Adipocyte (in vitro differentiated cells): ENCODE measurements around the gene UNC93B1.
A peak's percentile ranks its signal among the peaks of the same experiment; 100 is the strongest.
"Not testable (repeated sequence)": the region's sequence is repeated elsewhere in the genome, so short reads cannot be mapped to it uniquely, and the experiment has no call there.

Experiments used
- DNase-seq: peaks from one replicate; pipeline ENCODE4 v3.0.0-alpha.2; 2015; ENCODE audit warnings: low read depth
- H3K27me3 ChIP-seq: replicated peaks from 2 replicates; pipeline ENCODE4 v1.7.0; 2013; ENCODE audit warnings: mild to moderate bottlenecking, low read length, moderate library complexity; ENCODE audit not compliant: control insufficient read depth, insufficient read depth
- H3K36me3 ChIP-seq: 2 replicates; pipeline ENCODE4 v1.7.0; 2013; ENCODE audit warnings: low read length, mild to moderate bottlenecking, moderate library complexity; ENCODE audit not compliant: control insufficient read depth, insufficient read depth, severe bottlenecking
- H3K4me1 ChIP-seq: 2 replicates; pipeline ENCODE4 v1.7.0; 2013; ENCODE audit warnings: mild to moderate bottlenecking, low read length, moderate library complexity; ENCODE audit not compliant: control insufficient read depth, insufficient read depth
- H3K4me3 ChIP-seq: 2 replicates; pipeline ENCODE4 v1.7.0; 2013; ENCODE audit warnings: mild to moderate bottlenecking, low read length, moderate library complexity
- H3K9ac ChIP-seq: 2 replicates; pipeline ENCODE4 v1.7.0; 2013; ENCODE audit warnings: mild to moderate bottlenecking, low read length, moderate library complexity
- H3K9me3 ChIP-seq: 2 replicates; pipeline ENCODE4 v1.7.0; 2013; ENCODE audit warnings: mild to moderate bottlenecking, low read length, moderate library complexity; ENCODE audit not compliant: control insufficient read depth

UNC93B1 gene

DNA sequence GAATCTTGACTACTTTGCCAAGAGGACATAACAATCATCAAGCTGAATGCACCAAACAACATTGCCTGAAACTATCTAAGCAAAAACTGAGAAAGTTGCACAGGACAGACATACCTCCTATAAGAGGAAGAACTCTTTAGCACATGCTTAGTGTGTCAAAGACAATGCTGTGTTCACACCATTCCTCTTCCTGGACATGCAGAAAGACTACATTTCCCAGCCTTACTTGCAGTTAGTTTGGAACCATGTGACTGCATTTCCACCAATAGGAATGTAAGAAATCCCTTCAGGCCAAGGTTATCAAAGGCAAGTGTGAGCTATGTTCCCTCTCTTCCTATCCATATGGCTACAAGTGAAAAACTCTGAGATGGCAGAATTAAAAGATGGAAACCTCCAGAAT, 39.2 kb downstream of the UNC93B1 start:
- H3K4me3 ChIP-seq, H3K4me1 ChIP-seq, H3K27me3 ChIP-seq, DNase-seq, H3K9me3 ChIP-seq, H3K36me3 ChIP-seq, H3K9ac ChIP-seq: not testable (repeated sequence)

DNA sequence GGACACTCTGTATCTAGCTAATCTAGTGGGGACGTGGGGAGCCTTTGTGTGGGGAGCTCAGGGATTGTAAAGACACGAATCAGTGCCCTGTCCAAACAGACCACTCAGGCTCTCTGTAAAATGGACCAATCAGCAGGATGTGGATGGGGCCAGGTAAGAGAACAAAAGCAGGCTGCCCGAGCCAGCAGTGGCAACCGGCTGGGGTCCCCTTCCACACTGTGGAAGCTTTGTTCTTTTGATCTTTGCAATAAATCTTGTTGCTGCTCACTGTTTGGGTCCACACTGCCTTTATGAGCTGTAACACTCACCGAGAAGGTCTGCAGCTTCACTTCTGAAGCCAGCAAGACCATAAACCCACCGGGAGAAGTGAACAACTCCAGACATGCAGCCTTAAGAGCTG, 40.0 kb downstream of the UNC93B1 start:
- not testable (repeated sequence) for H3K4me1 ChIP-seq, H3K9ac ChIP-seq, H3K4me3 ChIP-seq, H3K27me3 ChIP-seq, H3K36me3 ChIP-seq, H3K9me3 ChIP-seq, DNase-seq

DNA sequence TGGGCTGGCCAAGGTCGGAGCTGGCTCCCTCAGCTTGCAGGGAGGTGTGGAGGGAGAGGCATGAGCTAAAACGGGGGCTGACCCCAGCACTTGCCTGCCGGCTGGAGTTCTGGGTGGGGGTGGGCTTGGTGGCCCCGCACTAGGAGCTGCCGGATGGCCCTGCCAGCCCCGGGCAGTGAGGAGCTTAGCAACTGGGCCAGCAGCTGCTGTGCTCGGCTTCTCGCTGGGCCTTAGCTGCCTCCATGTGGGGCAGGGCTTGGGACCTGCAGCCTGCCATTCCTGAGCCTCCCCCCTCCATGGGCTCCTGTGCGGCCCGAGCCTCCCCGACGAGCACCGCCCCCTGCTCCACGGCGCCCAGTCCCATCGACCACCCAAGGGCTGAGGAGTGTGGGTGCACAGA, 40.7 kb downstream of the UNC93B1 start:
- not testable (repeated sequence) for H3K4me3 ChIP-seq, H3K4me1 ChIP-seq, H3K9me3 ChIP-seq, H3K36me3 ChIP-seq, DNase-seq, H3K27me3 ChIP-seq, H3K9ac ChIP-seq

DNA sequence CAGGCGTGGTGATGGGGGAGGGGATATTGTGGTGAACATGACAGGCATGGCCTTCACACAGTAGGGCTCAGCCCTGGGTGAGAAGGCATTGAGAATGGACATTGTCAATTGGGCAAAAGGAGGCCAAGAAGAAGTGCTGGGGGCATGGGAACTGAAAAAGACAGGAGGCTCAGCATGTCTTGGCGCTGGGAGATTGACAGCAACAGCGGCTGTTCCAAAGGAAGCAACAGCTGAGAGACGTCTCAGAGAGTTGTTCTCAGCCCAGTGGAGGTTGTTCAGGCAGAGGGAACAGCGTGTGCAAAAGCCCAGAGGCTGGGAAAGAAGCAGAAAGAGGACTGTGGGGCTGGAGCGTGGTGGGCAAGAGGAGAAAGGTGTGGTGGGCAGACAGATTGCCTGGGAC, 47.7 kb downstream of the UNC93B1 start:
- H3K4me1 ChIP-seq, H3K27me3 ChIP-seq, H3K9me3 ChIP-seq, H3K4me3 ChIP-seq, H3K9ac ChIP-seq, DNase-seq, H3K36me3 ChIP-seq: not testable (repeated sequence)

DNA sequence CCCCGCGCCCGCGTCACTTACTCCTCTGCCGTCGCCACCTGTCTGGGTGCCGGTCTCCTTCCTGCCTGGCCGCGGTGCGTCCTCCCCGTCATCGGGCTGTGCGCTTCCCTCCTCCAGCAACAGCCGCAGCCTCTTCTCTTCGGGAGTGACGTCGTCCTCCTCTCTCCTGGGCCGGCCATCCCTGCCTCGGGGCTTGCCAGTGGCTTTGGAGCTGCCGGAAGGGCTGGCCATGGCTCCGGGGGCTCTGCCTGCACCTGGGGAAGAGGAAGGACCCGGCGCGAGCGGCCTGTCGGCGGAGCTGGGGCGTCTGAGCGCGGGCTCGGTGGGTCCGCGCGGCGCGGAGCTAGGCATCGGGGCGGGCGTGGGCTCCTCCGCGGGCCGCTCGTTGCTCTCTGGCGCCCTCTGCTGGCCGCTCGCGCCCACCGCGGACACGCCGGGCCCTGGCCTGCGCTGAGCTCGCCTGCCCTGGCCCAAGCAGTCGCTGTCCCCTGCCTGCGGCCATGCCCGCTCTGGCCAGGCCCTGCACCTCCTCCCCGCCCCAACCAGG, 48.4 kb downstream of the UNC93B1 start:
- H3K4me1 ChIP-seq, H3K27me3 ChIP-seq, H3K36me3 ChIP-seq, H3K9me3 ChIP-seq, H3K9ac ChIP-seq: not testable (repeated sequence)
- peak; percentile 80 for DNase-seq
- H3K4me3 ChIP-seq = peak overlapping the region; percentile 66

DNA sequence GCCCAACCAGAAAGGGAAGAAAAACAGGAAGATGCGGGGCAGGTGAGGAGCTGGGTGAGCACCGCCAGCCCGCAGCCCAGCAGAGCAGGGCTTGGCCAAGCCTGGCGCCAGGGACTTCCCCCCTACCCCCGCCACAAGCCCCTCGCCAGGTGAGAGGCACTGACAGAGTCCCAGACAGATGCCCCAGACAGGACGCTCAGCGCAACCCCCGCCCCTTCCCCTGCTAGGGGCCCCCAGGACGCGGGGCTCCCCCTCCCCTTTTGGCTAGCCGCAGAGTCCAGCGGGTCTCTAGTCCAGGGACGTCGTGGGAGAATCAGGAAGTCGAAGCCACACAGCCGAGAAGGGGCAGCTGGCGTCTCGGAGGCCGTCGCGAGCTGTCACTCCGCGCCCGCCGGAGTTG, 48.9 kb downstream of the UNC93B1 start:
- not testable (repeated sequence) for H3K27me3 ChIP-seq, H3K9ac ChIP-seq, DNase-seq, H3K9me3 ChIP-seq, H3K4me1 ChIP-seq, H3K4me3 ChIP-seq, H3K36me3 ChIP-seq

DNA sequence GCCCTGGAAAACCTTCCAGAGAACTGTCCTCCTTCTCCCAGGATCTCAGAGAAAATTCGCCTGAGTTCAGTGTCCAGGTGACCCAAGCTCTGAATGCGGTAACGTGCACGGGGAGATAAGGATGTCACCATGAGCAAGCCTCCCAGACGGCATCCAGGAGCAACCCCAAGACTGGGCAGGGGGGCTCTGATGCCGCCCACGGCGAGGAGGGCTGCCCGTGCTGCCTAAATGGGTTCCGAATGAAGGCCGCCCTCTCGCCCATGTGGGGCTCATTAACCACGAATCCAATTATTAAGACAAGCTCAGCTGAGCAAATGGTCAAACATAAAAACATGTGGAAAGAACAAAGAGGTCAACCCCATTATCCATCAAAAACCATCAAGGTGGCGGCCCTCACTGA, 49.6 kb downstream of the UNC93B1 start:
- DNase-seq, H3K9ac ChIP-seq: not testable (repeated sequence)

DNA sequence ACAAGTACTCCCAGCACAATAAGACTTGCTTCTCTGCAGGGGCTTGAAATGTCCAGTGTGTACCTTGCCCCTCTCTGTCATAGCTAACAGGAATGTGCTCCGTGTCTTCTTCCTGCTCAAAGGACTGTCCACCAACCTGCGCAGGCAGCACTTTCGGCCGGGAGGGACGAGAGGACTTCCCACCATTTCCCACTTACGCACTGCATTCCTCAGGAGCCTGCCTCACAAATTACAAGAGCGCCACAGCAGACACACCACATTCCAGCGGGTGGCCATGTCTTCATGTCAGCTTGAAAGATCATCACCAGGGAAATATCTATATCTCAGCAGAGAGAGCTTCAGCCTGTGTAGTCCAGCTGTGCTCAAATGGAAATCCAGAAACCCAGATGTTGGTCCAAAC, 53.2 kb downstream of the UNC93B1 start:
- H3K4me3 ChIP-seq, H3K27me3 ChIP-seq, H3K9ac ChIP-seq, H3K4me1 ChIP-seq, H3K9me3 ChIP-seq, DNase-seq, H3K36me3 ChIP-seq: not testable (repeated sequence)

More for the DNA sequence above, 49.6 kb downstream of the UNC93B1 start:
- H3K36me3 ChIP-seq, H3K4me1 ChIP-seq, H3K27me3 ChIP-seq, H3K4me3 ChIP-seq, H3K9me3 ChIP-seq: not testable (repeated sequence)

DNA sequence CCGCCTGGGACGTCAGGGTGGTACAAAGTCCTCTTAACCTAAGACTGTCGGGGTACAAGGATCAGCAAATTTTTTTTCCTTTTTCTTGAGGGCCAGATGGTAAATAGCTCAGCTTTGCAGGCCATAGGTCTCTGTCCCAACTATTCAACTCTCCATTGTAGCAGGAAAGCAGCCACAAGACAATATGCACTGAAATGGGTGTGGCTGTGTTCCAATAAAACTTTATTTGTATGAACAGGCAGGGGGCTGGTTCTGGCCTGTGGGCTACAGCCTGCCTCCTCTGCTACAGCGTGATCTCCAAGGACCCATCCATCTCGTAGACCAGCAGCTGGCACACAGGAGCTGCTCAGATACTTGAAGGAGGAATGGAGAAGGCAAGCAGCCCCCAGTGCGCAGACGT, 56.1 kb downstream of the UNC93B1 start:
- not testable (repeated sequence) for DNase-seq, H3K4me1 ChIP-seq, H3K9ac ChIP-seq, H3K27me3 ChIP-seq, H3K9me3 ChIP-seq, H3K4me3 ChIP-seq, H3K36me3 ChIP-seq

DNA sequence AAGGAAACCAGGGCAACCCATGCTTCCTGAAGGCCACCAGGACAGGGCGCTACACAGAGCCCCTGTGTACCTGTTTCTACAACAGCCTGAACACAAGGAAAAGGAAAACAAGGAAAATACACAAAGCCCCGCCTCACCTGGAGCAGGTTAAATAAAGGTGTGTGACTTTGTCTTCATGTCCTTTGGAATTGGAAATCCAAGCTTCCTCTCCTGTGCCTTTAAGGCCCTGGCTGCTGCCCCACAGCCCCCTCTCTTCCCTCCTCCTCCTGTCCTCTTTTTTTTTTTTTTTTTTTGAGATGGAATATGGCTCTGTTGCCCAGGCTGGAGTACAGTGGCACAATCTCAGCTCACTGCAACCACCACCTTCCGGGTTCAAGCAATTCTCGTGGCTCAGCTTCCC, 57.5 kb downstream of the UNC93B1 start:
- H3K36me3 ChIP-seq, H3K4me1 ChIP-seq, H3K4me3 ChIP-seq, H3K9ac ChIP-seq, H3K27me3 ChIP-seq, DNase-seq, H3K9me3 ChIP-seq: not testable (repeated sequence)

DNA sequence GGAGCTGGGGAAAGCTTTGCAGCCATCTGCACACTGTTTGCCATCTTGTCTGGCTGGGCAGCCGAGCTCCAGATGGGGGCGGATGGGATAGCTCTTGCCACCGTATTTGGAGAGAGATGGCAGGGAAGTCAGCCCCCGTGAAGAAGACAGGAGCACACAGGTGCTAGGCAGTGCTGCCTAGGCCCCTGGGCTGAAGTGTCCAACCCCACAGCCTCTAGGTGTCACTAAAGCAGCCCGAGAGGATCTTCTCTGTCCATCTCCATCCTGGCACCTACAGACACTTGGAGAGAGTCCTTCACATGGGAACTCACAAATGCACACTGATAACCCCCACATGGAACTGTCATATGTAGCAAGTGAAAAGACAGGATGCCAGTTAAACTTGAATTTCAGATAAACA, 60.5 kb downstream of the UNC93B1 start:
- not testable (repeated sequence) for H3K4me1 ChIP-seq, H3K9me3 ChIP-seq, H3K4me3 ChIP-seq, H3K27me3 ChIP-seq, H3K9ac ChIP-seq, H3K36me3 ChIP-seq, DNase-seq
